Neural progenitor cell (in vitro differentiated cells): Measurements from ENCODE around the gene DTNBP1. TPM values are rescaled to one million over a fixed set of nuclear protein-coding genes. Genes with fewer than 3 reads are reported as not detected.

Experiments used
- DNase-seq: peaks from one replicate; pipeline ENCODE4 v3.0.0-alpha.2; 2016; ENCODE audit warnings: low spot score
- H2AFZ ChIP-seq: fragments of 200-600 bp; sonication (generic); replicated peaks from 2 replicates; pipeline ENCODE4 v1.6.1; 2016; ENCODE audit warnings: antibody characterized with exemption
- H3F3A ChIP-seq: fragments of 200-600 bp; sonication (generic); 2 replicates; pipeline ENCODE4 v1.6.1; 2016; ENCODE audit warnings: antibody characterized with exemption, low read depth
- H3K27ac ChIP-seq: fragments of 200-600 bp; sonication (generic); 2 replicates; pipeline ENCODE4 v1.5.1; 2016; ENCODE audit warnings: mild to moderate bottlenecking
- H3K27me3 ChIP-seq: fragments of 200-600 bp; sonication (generic); 2 replicates; pipeline ENCODE4 v1.6.1; 2016; ENCODE audit warnings: mild to moderate bottlenecking, moderate library complexity
- H3K36me3 ChIP-seq: fragments of 200-600 bp; sonication (generic); 2 replicates; pipeline ENCODE4 v1.5.1; 2016
- H3K4me1 ChIP-seq: fragments of 200-600 bp; sonication (generic); 2 replicates; pipeline ENCODE4 v1.6.1; 2016; ENCODE audit warnings: mixed run types
- H3K4me2 ChIP-seq: fragments of 200-600 bp; sonication (generic); 2 replicates; pipeline ENCODE4 v1.6.1; 2016
- H3K4me3 ChIP-seq: fragments of 200-600 bp; sonication (generic); 2 replicates; pipeline ENCODE4 v1.5.1; 2016
- H3K79me2 ChIP-seq: fragments of 200-600 bp; sonication (generic); 2 replicates; pipeline ENCODE4 v1.6.1; 2016; ENCODE audit warnings: low read depth
- H3K9ac ChIP-seq: fragments of 200-600 bp; sonication (generic); 2 replicates; pipeline ENCODE4 v1.6.1; 2016
- H3K9me3 ChIP-seq: fragments of 200-600 bp; sonication (generic); 2 replicates; pipeline ENCODE4 v1.5.1; 2016; ENCODE audit warnings: low read depth
- H4K20me1 ChIP-seq: fragments of 200-600 bp; sonication (generic); 2 replicates; pipeline ENCODE4 v1.6.1; 2016; ENCODE audit warnings: low read depth
- H3K27ac Mint-ChIP-seq: 3 replicates; pipeline ENCODE4 v1.8.0; 2021; ENCODE audit warnings: mixed read lengths
- H3K27me3 Mint-ChIP-seq: 2 replicates; pipeline ENCODE4 v1.8.0; 2022; ENCODE audit warnings: low read depth, mild to moderate bottlenecking, inconsistent platforms, moderate library complexity, mixed read lengths; ENCODE audit not compliant: insufficient read depth
- H3K36me3 Mint-ChIP-seq: 3 replicates; pipeline ENCODE4 v1.8.0; 2021; ENCODE audit warnings: mixed read lengths
- H3K4me1 Mint-ChIP-seq: 3 replicates; pipeline ENCODE4 v1.8.0; 2021; ENCODE audit warnings: mixed read lengths
- H3K4me3 Mint-ChIP-seq: 3 replicates; pipeline ENCODE4 v1.8.0; 2021; ENCODE audit warnings: mild to moderate bottlenecking, moderate library complexity, mixed read lengths
- H3K9me3 Mint-ChIP-seq: 3 replicates; pipeline ENCODE4 v1.8.0; 2020; ENCODE audit warnings: mixed read lengths
- CTCF ChIP-seq: fragments of 200-600 bp; sonication (generic); IDR thresholded peaks from 2 replicates; pipeline ENCODE4 v1.5.1; 2017; ENCODE audit warnings: antibody characterized with exemption, mild to moderate bottlenecking
- EZH2 ChIP-seq: fragments of 200-600 bp; sonication (generic); IDR thresholded peaks from 2 replicates; pipeline ENCODE4 v1.6.1; 2017; ENCODE audit warnings: antibody characterized with exemption, mild to moderate bottlenecking, moderate library complexity
- EZH2phosphoT487 ChIP-seq: fragments of 200-600 bp; sonication (generic); IDR thresholded peaks from 2 replicates; pipeline ENCODE4 v1.6.1; 2017; ENCODE audit warnings: antibody characterized with exemption
- total RNA-seq: library from RNA; depleted of rRNA; stranded (reverse); fragments of >200 nt; gene quantifications from 2 replicates; pipeline ENCODE4 v1.2.3, GENCODE V29; 2015; ENCODE audit warnings: low replicate concordance

The DTNBP1 gene
- total RNA-seq, 1 donor from 2014 or later: 4.5 TPM

- Mint-ChIP-seq H3K27me3 (peaks cover 2% of the 10 kb centered on the region), H3K4me1 (peaks cover 14% of the 10 kb centered on the region), H3K4me3 (no peak overlapping the region), H3K36me3 (no peaks in the 10 kb centered on the region), H3K9me3 (no peaks in the 10 kb centered on the region), H3K27ac (no peak overlapping the region)
- DNase-seq: no peak
- no peaks in the 10 kb centered on the region for H3K9me3 ChIP-seq
- H3K79me2 ChIP-seq: no peaks in the 10 kb centered on the region
- H3K4me1 ChIP-seq: peaks cover 15% of the 10 kb centered on the region
- H3K27ac ChIP-seq: no peak overlapping the region
- H2AFZ ChIP-seq: no peak overlapping the region
- no peak overlapping the region for H3K4me3 ChIP-seq
- H3F3A ChIP-seq: no peaks in the 10 kb centered on the region
- H3K4me2 ChIP-seq: no peak overlapping the region
- no peaks in the 10 kb centered on the region for H3K27me3 ChIP-seq
- H3K9ac ChIP-seq: no peak overlapping the region
- no peaks in the 10 kb centered on the region for H4K20me1 ChIP-seq
- no peak for TF ChIP-seq CTCF
- no peak for TF ChIP-seq EZH2
- no peak for TF ChIP-seq EZH2phosphoT487
- H3K36me3 ChIP-seq: no peaks in the 10 kb centered on the region
Measured at GRCh38 chr6:15580326-15580725, 82.5 kb downstream of the DTNBP1 start.

- H3K27ac Mint-ChIP-seq: no peak overlapping the region
- peaks cover 20% of the 10 kb centered on the region for H3K4me1 ChIP-seq
Measured at GRCh38 chr6:15578716-15579391, 84.0 kb downstream of the DTNBP1 start.

GRCh38 chr6:15577550-15578171 is 85.2 kb downstream of the DTNBP1 start:
- TF ChIP-seq CTCF: no peak
- no peak for TF ChIP-seq EZH2
- TF ChIP-seq EZH2phosphoT487: no peak
- no peaks in the 10 kb centered on the region for H3K9me3 Mint-ChIP-seq
- H3K27me3 Mint-ChIP-seq: peaks cover 2% of the 10 kb centered on the region
- Histone ChIP-seq H3K9me3 (no peaks in the 10 kb centered on the region), H3K9ac (no peak overlapping the region), H3K4me1 (peaks cover 24% of the 10 kb centered on the region), H2AFZ (no peak overlapping the region), H3K36me3 (no peaks in the 10 kb centered on the region), H3K4me3 (no peak overlapping the region), H3F3A (peaks cover 14% of the 10 kb centered on the region), H4K20me1 (no peaks in the 10 kb centered on the region), H3K27me3 (no peaks in the 10 kb centered on the region), H3K79me2 (no peaks in the 10 kb centered on the region), H3K4me2 (no peak overlapping the region), H3K27ac (no peak overlapping the region)
- H3K4me3 Mint-ChIP-seq: no peak overlapping the region
- DNase-seq: no peak
- H3K36me3 Mint-ChIP-seq: no peaks in the 10 kb centered on the region
- no peak overlapping the region for H3K27ac Mint-ChIP-seq
- H3K4me1 Mint-ChIP-seq: peaks cover 31% of the 10 kb centered on the region

More at GRCh38 chr6:15578716-15579391, 84.0 kb downstream of the DTNBP1 start:
- no peak for DNase-seq
- no peak for TF ChIP-seq EZH2phosphoT487
- TF ChIP-seq EZH2: no peak
- no peak for TF ChIP-seq CTCF
- Histone ChIP-seq H3K27ac (no peak overlapping the region), H4K20me1 (no peaks in the 10 kb centered on the region), H3K4me3 (no peak overlapping the region), H3K4me2 (no peak overlapping the region), H3K27me3 (no peaks in the 10 kb centered on the region), H3K9ac (no peak overlapping the region), H3K9me3 (no peaks in the 10 kb centered on the region), H3K36me3 (no peaks in the 10 kb centered on the region), H3F3A (peaks cover 3% of the 10 kb centered on the region), H2AFZ (no peak overlapping the region), H3K79me2 (no peaks in the 10 kb centered on the region)
- Mint-ChIP-seq H3K27me3 (peaks cover 2% of the 10 kb centered on the region), H3K4me1 (peaks cover 28% of the 10 kb centered on the region), H3K4me3 (no peak overlapping the region), H3K9me3 (no peaks in the 10 kb centered on the region), H3K36me3 (no peaks in the 10 kb centered on the region)
